AG09319 (cell line): ENCODE data around the gene ORC1.

ENCODE experiments used
- DNase-seq: peaks from one replicate; pipeline ENCODE4 v3.0.0-alpha.2; 2010; ENCODE audit warnings: low read depth; ENCODE audit errors: extremely low read depth
- CTCF ChIP-seq: IDR thresholded peaks from 2 replicates; pipeline ENCODE4 v1.5.1; 2011; ENCODE audit warnings: low read depth, mild to moderate bottlenecking, inconsistent platforms, low read length, moderate library complexity

Gene ORC1

GRCh38 chr1:52345252-52345651 is 59.0 kb downstream of the ORC1 start:
- DNase-seq = no peak
- TF ChIP-seq CTCF = no peak

- DNase-seq = no peak
- TF ChIP-seq CTCF = no peak
Measured at GRCh38 chr1:52343979-52344378, 60.2 kb downstream of the ORC1 start.

GRCh38 chr1:52341655-52342260 is 62.5 kb downstream of the ORC1 start:
- no peak for DNase-seq
- no peak for TF ChIP-seq CTCF

GRCh38 chr1:52337439-52337838 is 66.8 kb downstream of the ORC1 start:
- no peak for TF ChIP-seq CTCF
- DNase-seq = no peak

GRCh38 chr1:52334906-52335528 is 69.2 kb downstream of the ORC1 start:
- DNase-seq = no peak
- no peak for TF ChIP-seq CTCF

GRCh38 chr1:52332411-52332810 is 71.8 kb downstream of the ORC1 start:
- no peak for TF ChIP-seq CTCF
- DNase-seq = no peak

- TF ChIP-seq CTCF = no peak
- DNase-seq = no peak
Measured at GRCh38 chr1:52328615-52329014, 75.6 kb downstream of the ORC1 start.
